Hepatocyte (in vitro differentiated cells): ENCODE results near the gene DAAM1. TPM values are rescaled to one million over a fixed set of nuclear protein-coding genes. Genes with fewer than 3 reads are reported as not detected.

Source experiments
- DNase-seq: peaks from one replicate; pipeline ENCODE4 v3.0.0-alpha.2; 2016; ENCODE audit warnings: low spot score
- H2AFZ ChIP-seq: fragments of 200-600 bp; sonication (generic); 2 replicates; pipeline ENCODE4 v1.6.0; 2016; ENCODE audit warnings: antibody characterized with exemption, mild to moderate bottlenecking
- H3K27ac ChIP-seq: fragments of 200-600 bp; sonication (generic); 2 replicates; pipeline ENCODE4 v1.5.1; 2016; ENCODE audit warnings: mild to moderate bottlenecking
- H3K27me3 ChIP-seq: fragments of 200-600 bp; sonication (generic); 2 replicates; pipeline ENCODE4 v1.6.1; 2016
- H3K36me3 ChIP-seq: fragments of 200-600 bp; sonication (generic); replicated peaks from 2 replicates; pipeline ENCODE4 v1.5.1; 2016; ENCODE audit warnings: low read depth; ENCODE audit not compliant: insufficient read depth
- H3K4me1 ChIP-seq: fragments of 200-600 bp; sonication (generic); 2 replicates; pipeline ENCODE4 v1.5.1; 2016; ENCODE audit warnings: mild to moderate bottlenecking, moderate library complexity; ENCODE audit not compliant: insufficient read depth
- H3K4me2 ChIP-seq: fragments of 200-600 bp; sonication (generic); 2 replicates; pipeline ENCODE4 v1.6.0; 2016
- H3K4me3 ChIP-seq: fragments of 200-600 bp; sonication (generic); 2 replicates; pipeline ENCODE4 v1.5.1; 2016; ENCODE audit warnings: mild to moderate bottlenecking
- H3K79me2 ChIP-seq: fragments of 200-600 bp; sonication (generic); 2 replicates; pipeline ENCODE4 v1.6.0; 2017; ENCODE audit warnings: mild to moderate bottlenecking
- H3K9me2 ChIP-seq: fragments of 200-600 bp; sonication (generic); replicated peaks from 2 replicates; pipeline ENCODE4 v1.6.0; 2017; ENCODE audit warnings: mild to moderate bottlenecking; ENCODE audit not compliant: insufficient read depth
- H3K9me3 ChIP-seq: fragments of 200-600 bp; sonication (generic); 2 replicates; pipeline ENCODE4 v1.5.1; 2016; ENCODE audit warnings: low read depth, mild to moderate bottlenecking
- H4K20me1 ChIP-seq: fragments of 200-600 bp; sonication (generic); 2 replicates; pipeline ENCODE4 v1.6.0; 2016; ENCODE audit warnings: mild to moderate bottlenecking; ENCODE audit not compliant: insufficient read depth, poor library complexity, severe bottlenecking
- CTCF ChIP-seq: fragments of 200-600 bp; sonication (generic); IDR thresholded peaks from 2 replicates; pipeline ENCODE4 v1.5.1; 2016; ENCODE audit warnings: antibody characterized with exemption, mild to moderate bottlenecking; ENCODE audit not compliant: poor library complexity
- EZH2 ChIP-seq: fragments of 200-600 bp; sonication (generic); IDR thresholded peaks from 2 replicates; pipeline ENCODE4 v1.6.1; 2016; ENCODE audit warnings: antibody characterized with exemption, mild to moderate bottlenecking, borderline replicate concordance
- EZH2phosphoT487 ChIP-seq: fragments of 200-600 bp; sonication (generic); IDR thresholded peaks from one replicate; pipeline ENCODE4 v1.6.1; 2018; ENCODE audit warnings: antibody characterized with exemption, mild to moderate bottlenecking, low read depth, moderate library complexity; ENCODE audit not compliant: unreplicated experiment, severe bottlenecking
- WGBS: methylation state at CpG from one replicate; pipeline ENCODE4 v1.1.6; 2016; ENCODE audit warnings: low lambda C conversion rate; ENCODE audit errors: missing lambda C conversion rate; 5-methylcytosine and 5-hydroxymethylcytosine counted together
- polyA plus RNA-seq: library from polyadenylated mRNA; unstranded; fragments of >200 nt; fragmentation: Nextera tagmentation; extraction: Ambion mirVana; gene quantifications from 2 replicates; pipeline ENCODE4 v1.2.1, GENCODE V29; 2016
- total RNA-seq: library from RNA; depleted of rRNA; stranded (reverse); fragments of >200 nt; gene quantifications from 2 replicates; pipeline ENCODE4 v1.2.3, GENCODE V29; 2014

The DAAM1 gene
- total and polyA plus RNA-seq, 2 experiments from 2014 or later, result 21.6 to 23.7 TPM

- 97% methylated on average over 3 of the region's 3 CpGs for WGBS
- no peak overlapping the region for H2AFZ ChIP-seq
- no peaks in the 10 kb centered on the region for H3K27me3 ChIP-seq
- TF ChIP-seq CTCF (no peak), EZH2phosphoT487 (no peak), EZH2 (no peak)
- peaks cover 12% of the 10 kb centered on the region for H3K4me1 ChIP-seq
- no peak overlapping the region for H3K4me2 ChIP-seq
- peak overlapping the region; percentile 60 for H3K27ac ChIP-seq
- H3K4me3 ChIP-seq, result no peak overlapping the region
- H4K20me1 ChIP-seq, result no peaks in the 10 kb centered on the region
- no peak for DNase-seq
- no peaks in the 10 kb centered on the region for H3K36me3 ChIP-seq
- no peaks in the 10 kb centered on the region for H3K9me2 ChIP-seq
- no peaks in the 10 kb centered on the region for H3K79me2 ChIP-seq
- no peaks in the 10 kb centered on the region for H3K9me3 ChIP-seq
Observed at GRCh38 chr14:59334253-59334652, 145.8 kb downstream of the DAAM1 start.

GRCh38 chr14:59336098-59336497 is 147.6 kb downstream of the DAAM1 start:
- peak overlapping the region; percentile 17 for H3K27ac ChIP-seq
- no peak for DNase-seq
- no peak for TF ChIP-seq EZH2
- TF ChIP-seq EZH2phosphoT487, result no peak

GRCh38 chr14:59336706-59337105 is 148.2 kb downstream of the DAAM1 start:
- Histone ChIP-seq H3K4me1 (peaks cover 24% of the 10 kb centered on the region), H4K20me1 (no peaks in the 10 kb centered on the region), H2AFZ (no peak overlapping the region), H3K4me3 (no peak overlapping the region), H3K79me2 (no peaks in the 10 kb centered on the region), H3K9me3 (no peaks in the 10 kb centered on the region), H3K36me3 (no peaks in the 10 kb centered on the region), H3K4me2 (no peak overlapping the region), H3K27me3 (no peaks in the 10 kb centered on the region), H3K27ac (peak overlapping the region; percentile 76), H3K9me2 (no peaks in the 10 kb centered on the region)
- DNase-seq, result no peak
- 82% methylated on average over 3 of the region's 3 CpGs for WGBS
- TF ChIP-seq CTCF, result no peak
- TF ChIP-seq EZH2phosphoT487, result no peak
- TF ChIP-seq EZH2, result no peak

More at GRCh38 chr14:59336098-59336497, 147.6 kb downstream of the DAAM1 start:
- no peaks in the 10 kb centered on the region for H3K9me2 ChIP-seq
- H3K9me3 ChIP-seq, result no peaks in the 10 kb centered on the region
- peaks cover 19% of the 10 kb centered on the region for H3K4me1 ChIP-seq
- H3K27me3 ChIP-seq, result no peaks in the 10 kb centered on the region
- no peaks in the 10 kb centered on the region for H3K36me3 ChIP-seq
- H3K79me2 ChIP-seq, result no peaks in the 10 kb centered on the region
- no peak overlapping the region for H3K4me2 ChIP-seq
- H4K20me1 ChIP-seq, result no peaks in the 10 kb centered on the region
- H3K4me3 ChIP-seq, result no peak overlapping the region
- H2AFZ ChIP-seq, result no peak overlapping the region

GRCh38 chr14:59337141-59337611 is 148.7 kb downstream of the DAAM1 start:
- Histone ChIP-seq H3K27me3 (no peaks in the 10 kb centered on the region), H2AFZ (no peak overlapping the region), H3K4me2 (no peak overlapping the region), H3K4me1 (peaks cover 24% of the 10 kb centered on the region), H4K20me1 (no peaks in the 10 kb centered on the region), H3K9me3 (no peaks in the 10 kb centered on the region), H3K9me2 (no peaks in the 10 kb centered on the region), H3K36me3 (no peaks in the 10 kb centered on the region), H3K4me3 (no peak overlapping the region), H3K79me2 (no peaks in the 10 kb centered on the region), H3K27ac (peak overlapping the region; percentile 76)
- 84% methylated on average over 4 of the region's 4 CpGs for WGBS
- no peak for DNase-seq
- TF ChIP-seq EZH2phosphoT487 (no peak), CTCF (no peak), EZH2 (no peak)
